Stimulated activated CD4-positive, alpha-beta T cell treated with anti-CD3 and anti-CD28 coated beads, Interleukin-15, amount 100 ng/mL, for 1 hour (primary cell): ENCODE measurements around the gene MBD4.
"Not testable (repeated sequence)": the region's sequence is repeated elsewhere in the genome, so short reads cannot be mapped to it uniquely, and the experiment has no call there.

Experiments
- DNase-seq, 2 donors: peaks; one replicate each; pipeline ENCODE4 v3.0.0-alpha.2; 2020; ENCODE audit warnings: low read depth in 1 of 2, low spot score in 1 of 2

MBD4 gene

DNA sequence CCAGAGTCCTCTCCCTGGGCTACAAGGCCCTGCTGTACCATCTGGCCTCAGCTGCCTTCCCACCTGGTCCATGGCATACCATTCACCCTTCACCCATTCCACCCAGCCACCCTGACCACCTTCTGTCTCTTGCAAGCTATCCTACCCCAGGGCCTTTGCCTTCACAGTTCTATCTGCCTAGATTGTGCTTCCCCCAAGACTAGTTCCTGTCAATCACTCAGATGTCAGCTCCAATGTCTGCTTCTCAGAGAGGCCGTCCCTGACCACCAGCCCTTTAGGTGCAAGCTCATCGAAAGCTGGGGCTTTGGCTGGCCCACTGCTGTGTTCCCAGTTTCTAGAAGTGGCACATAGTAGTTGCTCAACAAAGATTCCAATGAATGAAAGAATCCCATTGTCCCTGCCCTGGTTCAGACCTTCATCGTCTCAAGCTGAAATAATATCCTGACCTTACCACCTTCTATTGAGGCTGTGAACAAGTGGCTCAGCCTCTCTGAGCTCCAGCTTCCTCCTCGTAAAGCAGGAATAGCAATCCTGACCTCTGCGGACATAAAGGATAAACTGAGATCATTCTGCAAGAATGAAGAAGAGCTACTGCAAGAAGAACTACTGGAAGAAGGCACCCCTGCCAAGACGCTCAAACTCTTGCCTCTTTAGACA, 27.1 kb downstream of the MBD4 start:
- DNase-seq, result no peak

DNA sequence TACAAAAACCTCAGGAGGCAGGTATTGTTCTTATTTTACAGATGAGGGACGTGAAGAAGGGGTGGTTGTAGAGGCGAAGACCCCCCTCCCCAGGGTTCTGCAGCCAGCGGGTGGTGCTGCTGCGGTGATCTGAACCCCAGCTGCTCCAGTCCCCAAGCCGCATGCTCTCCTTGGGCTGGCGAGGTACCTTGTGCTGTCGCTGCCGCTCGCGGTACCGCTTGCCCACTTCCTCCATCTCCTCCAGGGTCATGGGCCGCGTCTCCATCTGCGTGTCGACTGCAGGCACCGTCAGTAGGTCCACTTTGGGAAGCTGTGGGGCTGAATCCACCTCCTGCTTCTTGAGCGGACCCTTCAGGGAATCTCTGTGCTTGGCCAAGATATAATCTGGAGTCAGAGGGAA, 28.8 kb downstream of the MBD4 start:
- no peak for DNase-seq

DNA sequence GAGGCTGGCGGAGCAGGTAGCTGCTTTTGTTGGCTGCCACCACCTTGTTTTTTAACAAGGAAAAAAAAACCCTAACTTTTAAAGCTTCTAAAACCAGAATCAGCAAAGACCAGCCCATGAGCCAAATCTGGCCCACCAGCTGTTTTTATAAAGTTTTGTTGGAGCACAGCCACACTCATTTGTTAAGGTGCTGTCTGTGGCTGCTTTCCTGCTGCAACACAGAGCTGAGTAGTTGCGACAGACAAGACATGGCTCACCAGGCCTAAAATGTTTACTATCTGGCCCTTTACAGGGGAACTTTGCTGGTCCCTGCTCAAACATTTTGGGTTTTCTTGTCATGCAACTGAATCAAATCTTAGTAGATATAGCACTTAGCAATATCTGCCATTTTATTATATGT, 30.2 kb downstream of the MBD4 start:
- DNase-seq, result no peak

DNA sequence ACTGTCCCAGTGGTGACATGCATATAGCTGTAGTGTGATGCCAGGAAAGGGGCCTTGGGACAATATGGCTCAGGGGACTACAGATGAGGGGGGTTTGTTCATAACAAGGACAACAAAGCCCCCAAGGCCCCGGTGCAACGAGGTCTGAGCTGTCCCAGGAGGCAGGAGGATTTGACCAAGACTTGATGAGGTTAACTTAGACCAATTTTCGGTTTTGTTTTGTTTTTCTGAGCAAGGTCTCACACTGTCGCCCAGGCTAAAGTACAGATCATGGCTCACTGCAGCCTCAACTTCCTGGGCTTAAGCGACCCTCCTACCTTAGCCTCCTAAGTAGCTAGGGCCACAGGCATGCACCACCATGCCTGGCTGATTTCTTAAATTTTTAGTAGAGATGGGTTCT, 35.1 kb downstream of the MBD4 start:
- no peak for DNase-seq

- DNase-seq, result no peak
These were observed 35.6 kb downstream of the MBD4 start for GRCh38 chr3:129404130-129404529.

GRCh38 chr3:129403450-129403849, 36.3 kb downstream of the MBD4 start:
- DNase-seq, result no peak

- DNase-seq, result no peak
These were observed 37.1 kb downstream of the MBD4 start for GRCh38 chr3:129402616-129403015.

DNA sequence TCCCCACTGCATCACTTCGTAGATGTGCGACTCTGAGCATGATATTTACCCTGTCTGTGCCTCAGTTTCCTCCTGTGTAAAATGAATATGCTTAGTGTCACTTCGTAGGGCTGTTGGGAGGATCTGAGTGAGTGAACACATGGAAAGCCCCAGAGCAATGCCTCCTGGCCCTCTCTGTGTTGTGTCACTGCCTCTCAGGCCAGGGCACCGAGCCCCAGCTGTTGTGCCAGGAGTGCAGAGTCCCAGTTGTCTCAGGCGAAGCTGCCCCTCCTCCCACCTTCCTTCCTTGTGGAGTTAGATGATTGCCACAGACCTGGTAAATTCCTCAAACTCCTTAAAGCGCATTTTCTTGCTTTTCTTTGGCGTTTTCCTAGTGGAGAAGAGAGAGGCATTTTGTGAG, 37.5 kb downstream of the MBD4 start:
- DNase-seq, result no peak

DNA sequence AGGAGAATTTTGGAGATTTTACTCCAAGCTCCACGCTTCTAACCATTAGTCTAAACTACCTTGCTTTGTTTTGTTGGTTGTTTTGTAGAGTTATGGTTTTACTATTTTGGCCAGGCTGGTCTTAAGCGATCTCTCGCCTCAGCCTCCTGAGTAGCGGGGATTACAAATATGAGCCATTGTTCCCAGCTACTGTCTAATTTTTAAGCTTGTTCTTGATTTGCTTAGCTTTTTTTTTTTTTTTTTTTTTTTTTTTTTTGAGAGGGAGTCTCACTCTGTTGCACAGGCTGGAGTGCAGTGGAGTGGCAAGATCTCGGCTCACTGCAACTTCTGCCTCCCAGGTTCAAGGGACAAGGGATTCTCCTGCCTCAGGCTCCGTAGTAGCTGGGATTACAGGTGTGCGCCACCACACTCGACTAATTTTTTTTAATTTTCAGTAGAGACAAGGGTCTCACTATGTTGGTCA, 39.8 kb downstream of the MBD4 start:
- DNase-seq, result no peak

DNA sequence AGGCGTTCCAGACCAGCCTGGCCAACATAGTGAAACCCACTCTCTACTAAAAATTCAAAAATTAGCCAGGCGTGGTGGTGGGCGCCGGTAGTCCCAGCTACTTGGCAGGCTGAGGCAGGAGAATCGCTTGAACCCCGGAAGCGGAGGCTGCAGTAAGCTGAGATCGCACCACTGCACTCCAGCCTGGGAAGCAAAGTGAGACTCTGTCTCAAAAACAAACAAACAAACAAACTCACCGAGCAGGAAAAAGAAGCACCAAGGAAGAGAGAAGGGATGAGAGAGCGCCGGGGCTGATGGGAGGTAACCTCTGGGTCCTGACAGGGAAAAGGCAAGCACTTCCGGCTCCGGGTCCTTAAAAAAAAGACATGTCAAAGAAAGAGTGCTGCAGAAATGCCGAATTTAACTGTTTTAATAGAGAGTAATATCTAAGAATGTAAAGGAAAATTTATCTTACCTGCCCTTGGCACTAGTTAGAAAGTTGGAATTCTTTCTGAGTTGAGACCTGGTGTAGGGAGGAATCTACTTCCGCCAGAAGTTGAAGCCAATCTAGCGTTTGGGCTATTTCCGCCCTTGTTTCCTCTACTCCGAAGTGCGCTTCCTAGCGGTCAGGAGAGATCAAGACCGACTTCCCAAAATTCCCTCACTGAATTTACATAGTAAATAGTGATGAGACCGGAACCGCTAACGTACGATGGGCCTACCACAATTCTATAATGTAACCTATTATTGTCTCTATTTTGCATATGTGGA, 40.4 kb downstream of the MBD4 start:
- DNase-seq, result peak; percentile 35 to 36

- no peak for DNase-seq
These were observed 41.0 kb downstream of the MBD4 start for GRCh38 chr3:129398803-129399144.

DNA sequence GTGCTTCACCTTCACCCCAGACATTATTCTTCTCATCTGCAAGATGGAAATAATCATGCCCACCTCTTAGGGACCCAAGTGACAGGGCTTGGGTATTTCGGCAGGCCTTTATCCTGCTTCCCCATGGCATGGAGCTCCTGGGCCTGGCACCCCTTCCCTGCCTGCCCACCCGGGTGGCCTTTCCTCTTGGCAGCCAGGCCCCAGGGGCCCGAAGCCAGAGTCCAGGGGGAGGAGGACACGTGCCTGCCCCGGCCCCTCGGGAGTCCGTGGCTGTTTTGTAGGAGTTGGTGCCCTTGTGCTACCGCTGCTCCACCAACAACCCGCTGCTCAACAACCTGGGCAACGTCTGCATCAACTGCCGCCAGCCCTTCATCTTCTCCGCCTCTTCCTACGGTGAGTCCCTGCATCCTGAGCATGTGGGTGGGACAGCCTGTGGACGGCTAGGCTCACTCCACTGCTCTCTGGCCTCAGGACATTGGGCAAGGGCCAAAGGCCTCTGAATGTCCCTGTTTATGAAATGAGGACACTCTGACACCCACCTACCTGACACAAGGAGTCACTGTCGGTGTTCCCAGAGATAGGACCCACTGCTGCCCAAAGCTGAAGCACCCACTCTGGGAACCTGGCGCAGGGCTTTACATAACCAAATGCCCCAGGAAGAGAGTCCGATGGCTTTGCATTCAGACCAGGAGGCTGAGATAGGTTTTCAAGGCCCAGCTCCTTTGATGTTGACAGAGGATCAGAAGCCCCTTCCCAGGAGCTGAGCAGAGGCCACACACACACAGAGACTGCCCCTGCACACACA, 45.8 kb downstream of the MBD4 start:
- not testable (repeated sequence) for DNase-seq

- DNase-seq, result no peak
These were observed 46.5 kb downstream of the MBD4 start for GRCh38 chr3:129393271-129393670.

GRCh38 chr3:129392106-129392887, 47.5 kb downstream of the MBD4 start:
- DNase-seq, result not testable (repeated sequence)

- not testable (repeated sequence) for DNase-seq
These were observed 48.2 kb downstream of the MBD4 start for GRCh38 chr3:129391583-129391982.

DNA sequence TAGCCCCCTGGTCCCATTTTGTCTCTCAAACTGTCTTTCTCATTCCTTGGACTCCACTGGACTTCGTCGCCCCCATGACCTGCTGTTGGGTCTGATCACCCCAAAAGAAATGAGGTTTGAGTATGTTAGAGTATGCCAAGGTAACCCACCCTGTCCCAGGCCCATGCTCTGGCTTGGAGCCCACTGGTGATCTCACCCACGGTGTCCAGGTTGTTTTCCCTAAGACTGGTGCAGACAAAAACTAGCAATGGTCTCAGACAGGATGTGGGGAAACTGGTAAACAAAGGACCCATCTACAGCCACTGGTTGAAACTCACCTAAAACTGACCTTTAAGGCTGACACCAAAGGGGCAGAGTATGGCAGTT, 50.2 kb downstream of the MBD4 start:
- no peak for DNase-seq

- DNase-seq, result not testable (repeated sequence)
These were observed 50.8 kb downstream of the MBD4 start for GRCh38 chr3:129388791-129389571.

DNA sequence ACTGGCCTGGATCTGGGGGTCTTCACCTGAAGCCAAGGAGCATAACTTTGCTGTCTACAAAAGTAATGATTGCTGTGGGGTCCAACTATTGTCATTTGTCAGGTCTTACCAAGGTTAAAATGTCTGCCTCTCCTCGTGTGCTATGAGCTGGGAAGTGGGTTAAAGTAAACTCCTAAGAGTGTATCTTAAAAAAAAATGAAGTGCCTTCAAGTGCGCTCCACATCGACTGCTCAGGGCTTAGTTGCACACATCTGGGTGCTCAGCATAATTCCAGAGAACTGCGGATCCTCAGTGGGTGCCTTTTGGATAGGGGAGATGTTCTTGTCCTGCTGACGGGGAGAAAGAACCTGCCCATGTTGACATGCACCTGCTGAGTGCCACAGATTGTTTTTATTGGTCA, 52.3 kb downstream of the MBD4 start:
- DNase-seq, result no peak

- DNase-seq, result no peak
These were observed 52.8 kb downstream of the MBD4 start for GRCh38 chr3:129386984-129387383.

DNA sequence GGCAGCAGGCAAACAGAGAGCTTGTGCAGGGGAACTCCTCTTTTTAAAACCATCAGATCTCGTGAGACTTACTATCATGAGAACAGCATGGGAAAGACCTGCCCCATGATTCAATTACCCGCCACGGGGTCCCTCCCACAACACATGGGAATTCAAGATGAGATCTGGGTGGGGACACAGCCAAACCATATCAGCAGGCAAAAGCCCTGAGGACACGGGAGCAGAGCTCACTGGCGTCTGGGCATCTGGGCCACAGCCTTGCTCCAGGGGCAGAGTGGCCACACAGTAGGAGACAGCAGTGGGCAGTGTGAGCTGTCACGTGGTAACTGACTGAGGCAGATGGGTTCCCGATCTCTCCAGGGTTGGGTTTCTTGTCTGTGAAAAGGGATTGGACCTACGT, 54.2 kb downstream of the MBD4 start:
- not testable (repeated sequence) for DNase-seq
